GM19328 (cell line): ENCODE measurements around the gene PTPRT.

ENCODE experiments used
- ATAC-seq: cut with Tn5 transposase; IDR thresholded peaks from one replicate; pipeline ENCODE4 v1.9.1; 2021; ENCODE audit warnings: mild to moderate bottlenecking, moderate library complexity; ENCODE audit not compliant: unreplicated experiment

Gene PTPRT

GRCh38 chr20:43123180-43123579, 66.5 kb downstream of the PTPRT start:
- ATAC-seq = no peak

DNA sequence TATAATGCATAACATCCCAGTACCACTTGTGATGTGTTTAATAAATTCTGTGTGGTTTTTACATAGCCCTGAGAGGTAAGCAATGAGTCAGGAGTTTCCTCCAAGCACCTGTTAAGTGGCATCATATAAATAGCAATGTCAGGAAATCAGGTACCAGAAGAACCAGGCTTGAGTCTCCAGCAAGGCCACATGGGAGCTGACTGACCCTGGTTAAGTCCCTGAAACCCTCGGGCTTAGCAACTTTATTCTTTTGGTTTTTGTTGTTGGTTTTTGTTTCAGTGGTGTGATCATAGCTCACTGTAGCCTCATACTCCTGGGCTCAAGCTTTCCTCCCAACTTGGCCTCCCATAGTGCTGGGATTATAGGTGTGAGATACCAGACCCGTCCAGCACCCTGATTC, 70.0 kb downstream of the PTPRT start:
- ATAC-seq = no peak

GRCh38 chr20:43102394-43102793, 87.3 kb downstream of the PTPRT start:
- no peak for ATAC-seq

DNA sequence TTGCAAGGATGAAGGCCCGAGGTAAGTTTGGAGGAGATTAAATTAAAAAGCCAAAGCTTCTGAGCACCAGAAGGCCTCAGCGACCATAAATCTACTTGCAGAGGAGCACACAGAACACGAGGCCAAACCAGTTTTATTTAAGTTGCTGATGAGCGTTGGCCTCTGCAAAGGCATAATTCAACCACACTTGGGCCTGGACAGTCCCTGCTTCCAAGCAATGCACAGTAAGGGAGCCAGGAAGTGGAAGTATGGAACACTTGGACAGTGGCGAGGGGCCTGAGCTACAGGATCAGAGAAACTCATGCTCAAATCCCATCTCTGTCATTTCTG, 92.8 kb downstream of the PTPRT start:
- no peak for ATAC-seq

DNA sequence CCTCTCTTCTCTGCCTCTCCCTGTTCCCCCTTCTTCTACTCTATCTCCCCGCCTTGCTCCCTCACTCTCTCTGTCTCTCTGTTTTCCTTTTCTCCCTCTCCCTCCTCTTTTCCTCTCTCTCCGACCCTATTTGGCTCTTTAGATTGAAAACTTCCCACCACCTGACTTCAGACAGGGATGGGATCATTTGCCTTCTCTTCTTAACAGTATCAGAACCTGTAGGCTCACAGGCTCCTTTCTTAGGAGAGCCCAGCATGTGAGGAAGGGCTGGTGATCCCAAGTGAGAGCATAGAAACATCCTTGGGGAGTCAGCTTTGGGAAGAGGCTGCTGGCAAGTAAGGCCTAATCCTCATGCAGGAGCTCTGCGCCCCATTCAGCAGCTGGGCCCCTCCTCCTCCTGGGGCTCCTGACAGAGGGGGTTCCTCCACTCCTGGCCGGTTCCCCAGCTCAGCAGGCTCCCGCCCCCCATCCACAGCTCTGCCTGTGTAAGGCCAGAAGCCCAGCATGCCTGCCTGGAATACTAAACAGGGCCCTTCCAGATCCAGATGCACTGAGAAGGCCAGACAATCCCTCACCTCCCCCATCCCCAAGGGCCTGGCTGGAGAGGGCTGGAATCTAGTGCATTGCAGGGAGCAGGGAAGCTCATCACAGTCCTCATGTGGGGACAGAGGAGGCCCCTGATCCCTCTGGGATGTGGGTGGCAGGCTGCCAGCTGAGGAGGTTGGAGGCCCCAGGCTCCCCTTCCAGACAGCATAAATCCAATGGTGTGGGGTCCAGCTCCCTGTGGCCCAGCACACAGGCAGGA, 93.4 kb downstream of the PTPRT start:
- no peak for ATAC-seq

DNA sequence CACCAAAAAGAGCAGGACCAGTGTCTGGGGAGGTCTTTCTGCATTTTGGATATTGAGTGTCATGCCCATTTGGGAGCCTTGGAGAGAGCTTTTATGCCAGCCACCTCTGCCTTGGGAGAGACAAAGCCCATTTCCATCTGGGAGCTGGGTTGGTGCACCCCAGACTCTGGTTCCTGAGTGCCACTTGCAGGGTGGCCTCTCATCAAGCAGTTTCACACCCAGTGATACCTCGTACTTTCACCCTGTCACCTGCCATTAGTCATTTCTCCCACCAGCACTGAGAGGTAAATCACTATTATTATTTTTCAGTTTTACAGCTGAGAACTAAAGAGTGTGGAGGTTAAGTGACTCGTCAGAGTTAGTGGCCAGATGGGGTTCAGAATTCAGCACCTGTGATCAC, 94.7 kb downstream of the PTPRT start:
- no peak for ATAC-seq

GRCh38 chr20:43092386-43093088, 97.2 kb downstream of the PTPRT start:
- no peak for ATAC-seq

DNA sequence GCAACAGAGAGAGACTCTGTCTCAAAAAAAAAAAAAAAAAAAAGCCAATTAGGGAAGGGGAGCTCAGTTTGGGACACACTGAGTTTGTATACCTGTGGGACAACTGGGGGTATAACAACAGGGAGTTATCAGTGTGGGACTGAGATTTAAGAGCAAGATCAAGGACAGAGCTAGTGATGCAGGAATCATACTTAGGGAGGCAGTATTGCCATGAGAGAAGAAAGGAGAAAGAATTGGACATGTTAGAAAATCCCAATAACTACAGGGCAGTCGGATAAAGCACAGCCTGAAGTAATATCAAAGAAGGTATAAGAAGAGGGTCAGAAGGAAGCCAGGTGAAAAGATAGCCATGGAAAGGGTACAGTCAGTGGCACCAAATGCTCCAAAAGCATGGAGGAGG, 121.2 kb downstream of the PTPRT start:
- ATAC-seq = no peak

- ATAC-seq = no peak
These were observed 123.6 kb downstream of the PTPRT start for GRCh38 chr20:43066125-43066524.

GRCh38 chr20:43065299-43065698, 124.4 kb downstream of the PTPRT start:
- ATAC-seq = no peak

GRCh38 chr20:43058077-43058476, 131.6 kb downstream of the PTPRT start:
- no peak for ATAC-seq

- no peak for ATAC-seq
These were observed 132.4 kb downstream of the PTPRT start for GRCh38 chr20:43057317-43057716.

GRCh38 chr20:43055181-43055884, 134.4 kb downstream of the PTPRT start:
- ATAC-seq = no peak

- ATAC-seq = no peak
These were observed 137.2 kb downstream of the PTPRT start for GRCh38 chr20:43052532-43052931.

DNA sequence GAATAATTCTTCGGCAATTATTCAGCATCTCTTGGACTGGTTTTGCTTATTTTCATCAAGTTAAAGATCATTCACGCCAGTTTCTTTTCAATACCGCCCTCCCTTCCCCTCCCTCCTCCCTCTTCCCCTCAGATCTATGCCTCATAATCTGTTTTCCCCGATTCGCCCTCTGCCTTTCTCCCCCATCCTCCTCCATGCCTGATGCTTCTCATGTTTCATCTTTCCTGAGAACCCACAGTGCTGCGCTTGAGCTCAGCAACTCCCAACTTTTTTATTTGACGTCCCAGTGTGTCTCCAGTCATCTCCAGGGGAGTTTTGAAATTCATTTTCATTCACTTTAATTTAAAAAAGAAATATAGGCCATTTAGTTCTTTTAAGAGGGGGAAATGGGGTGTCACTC, 142.7 kb downstream of the PTPRT start:
- no peak for ATAC-seq

DNA sequence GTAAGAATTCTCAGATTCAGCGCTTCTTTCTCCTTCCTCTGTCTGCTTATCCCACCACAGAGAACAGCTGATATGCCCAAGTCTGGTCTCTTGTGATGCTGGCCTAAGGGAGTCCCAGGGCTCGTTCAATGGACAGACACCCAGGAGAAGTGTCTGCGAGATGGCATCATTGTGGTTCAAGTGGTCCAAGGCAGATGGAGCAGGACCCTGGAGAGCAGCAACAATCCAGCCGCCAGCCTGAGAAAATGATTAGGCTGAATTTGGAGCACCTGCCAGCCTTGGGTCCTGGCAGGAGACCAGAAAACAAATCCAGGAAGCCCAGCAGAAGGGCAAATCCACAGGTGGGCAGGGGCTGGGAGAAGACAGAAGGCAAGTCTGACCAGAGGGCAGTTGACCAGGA, 145.8 kb downstream of the PTPRT start:
- ATAC-seq = no peak

DNA sequence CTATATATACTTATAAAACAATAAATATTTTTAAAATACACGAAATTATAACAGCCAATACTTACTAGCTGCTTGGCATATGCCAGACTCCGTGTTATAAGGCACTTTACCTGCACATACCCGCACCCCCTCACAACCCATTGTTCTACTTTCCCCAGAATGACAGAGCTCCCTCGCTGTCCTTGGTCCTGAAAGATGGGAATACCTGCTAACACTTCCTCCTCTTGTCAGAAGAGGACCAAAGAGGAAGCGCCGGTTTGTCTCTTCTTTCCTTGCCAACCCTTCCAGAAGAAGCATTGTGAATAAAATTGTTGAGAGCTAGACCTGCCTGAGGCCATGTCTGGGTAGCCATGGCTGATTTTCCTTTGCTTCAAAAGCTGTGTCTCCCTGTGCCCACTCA, 149.3 kb downstream of the PTPRT start:
- ATAC-seq = no peak

DNA sequence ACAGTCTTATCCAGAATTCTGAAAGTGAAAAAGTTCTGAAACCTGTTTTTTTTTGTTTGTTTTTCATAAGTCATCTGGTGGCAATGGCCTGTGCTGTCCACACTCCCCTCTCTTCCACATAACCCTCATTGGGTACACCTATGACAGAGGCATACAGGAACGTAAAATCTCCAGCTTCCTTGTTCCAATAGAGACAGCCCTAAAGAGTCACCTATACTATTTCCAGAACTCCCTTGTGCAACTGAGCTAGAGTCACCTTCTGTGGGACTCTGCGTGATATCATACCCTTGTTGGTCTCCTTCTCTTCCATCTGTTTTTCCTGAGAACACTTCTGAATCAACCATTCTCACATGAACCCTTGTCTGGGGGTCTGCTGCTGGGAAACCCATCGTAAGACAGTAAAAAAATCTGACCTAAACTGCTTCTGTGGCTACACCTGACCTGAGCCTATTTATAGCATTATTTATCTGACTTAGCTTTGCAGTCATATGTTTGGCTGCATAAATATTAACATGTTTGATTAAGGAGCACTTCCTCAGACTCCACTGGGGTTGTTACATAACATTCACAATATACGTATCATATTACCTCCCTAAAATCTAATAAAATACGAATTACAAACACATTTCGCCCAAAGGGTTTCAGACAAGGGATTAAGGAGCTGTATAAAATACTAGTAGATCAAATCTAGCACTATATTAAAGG, 151.9 kb downstream of the PTPRT start:
- ATAC-seq = no peak

GRCh38 chr20:43034981-43035724, 154.6 kb downstream of the PTPRT start:
- no peak for ATAC-seq

DNA sequence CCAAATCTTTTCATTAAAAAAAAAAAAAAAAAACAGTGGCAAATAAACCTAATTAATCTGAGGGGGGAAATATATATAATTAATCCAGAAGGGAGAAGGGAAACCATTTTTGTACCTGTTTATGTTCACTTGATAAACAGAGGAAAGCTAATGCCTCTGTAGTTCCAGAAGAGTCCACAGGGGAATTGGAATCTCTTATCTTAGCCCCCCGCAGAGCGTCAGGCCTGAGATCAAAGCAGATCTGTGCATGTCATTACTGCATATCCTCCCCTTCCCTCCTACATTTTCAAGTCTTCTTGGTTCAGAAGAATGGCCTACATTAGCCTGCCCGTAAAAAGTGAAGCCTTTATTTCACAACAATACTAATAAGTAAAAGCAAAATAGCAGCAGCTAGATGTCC, 157.2 kb downstream of the PTPRT start:
- ATAC-seq = no peak

GRCh38 chr20:43029176-43029575, 160.5 kb downstream of the PTPRT start:
- no peak for ATAC-seq
